ENCODE measurements around the gene EFEMP1. TPM values are rescaled to one million over a fixed set of nuclear protein-coding genes. Genes with fewer than 3 reads are reported as not detected.
"Not testable (repeated sequence)": the region's sequence is repeated elsewhere in the genome, so short reads cannot be mapped to it uniquely, and the experiment has no call there.

EFEMP1 gene
- total RNA-seq, 2 experiments from 2014 or later: not detected

- ChIA-PET CTCF (no interaction called here), POLR2A (no interaction called here)
- Mint-ChIP-seq H3K36me3 (ENCODE audit: low read depth) (no peaks in the 10 kb centered on the region), H3K4me1 (ENCODE audit: low read depth) (no peaks in the 10 kb centered on the region), H3K4me3 (no peak overlapping the region), H3K9me3 (ENCODE audit: insufficient read depth) (no peaks in the 10 kb centered on the region), H3K27me3 (ENCODE audit: low read depth) (no peaks in the 10 kb centered on the region), H3K27ac (no peak overlapping the region)
- DNase-seq: no peak
- no peak for ATAC-seq
These were observed 77.2 kb downstream of the EFEMP1 start for GRCh38 chr2:55846426-55846825.

- H3K36me3 Mint-ChIP-seq (ENCODE audit: low read depth): no peaks in the 10 kb centered on the region
- no peak overlapping the region for H3K4me3 Mint-ChIP-seq
- DNase-seq (no peak), ATAC-seq (no peak)
- no peaks in the 10 kb centered on the region for H3K4me1 Mint-ChIP-seq (ENCODE audit: low read depth)
- H3K9me3 Mint-ChIP-seq (ENCODE audit: insufficient read depth): no peaks in the 10 kb centered on the region
- no peaks in the 10 kb centered on the region for H3K27me3 Mint-ChIP-seq (ENCODE audit: low read depth)
- H3K27ac Mint-ChIP-seq: no peak overlapping the region
- ChIA-PET CTCF (no interaction called here), POLR2A (no interaction called here)
These were observed 78.6 kb downstream of the EFEMP1 start for GRCh38 chr2:55844986-55845385.

GRCh38 chr2:55843994-55844345 lies 79.6 kb downstream of the EFEMP1 start:
- Mint-ChIP-seq H3K9me3 (ENCODE audit: insufficient read depth) (no peaks in the 10 kb centered on the region), H3K36me3 (ENCODE audit: low read depth) (no peaks in the 10 kb centered on the region), H3K27me3 (ENCODE audit: low read depth) (no peaks in the 10 kb centered on the region), H3K4me3 (no peak overlapping the region), H3K27ac (no peak overlapping the region), H3K4me1 (ENCODE audit: low read depth) (no peaks in the 10 kb centered on the region)
- ATAC-seq (no peak), DNase-seq (no peak)
- CTCF ChIA-PET: no interaction called here
- POLR2A ChIA-PET: no interaction called here

- no peak overlapping the region for H3K4me3 Mint-ChIP-seq
- ChIA-PET CTCF (no interaction called here), POLR2A (no interaction called here)
- no peaks in the 10 kb centered on the region for H3K27me3 Mint-ChIP-seq (ENCODE audit: low read depth)
- no peaks in the 10 kb centered on the region for H3K4me1 Mint-ChIP-seq (ENCODE audit: low read depth)
- H3K27ac Mint-ChIP-seq: no peak overlapping the region
- no peak for DNase-seq
- no peaks in the 10 kb centered on the region for H3K36me3 Mint-ChIP-seq (ENCODE audit: low read depth)
- no peaks in the 10 kb centered on the region for H3K9me3 Mint-ChIP-seq (ENCODE audit: insufficient read depth)
- no peak for ATAC-seq
These were observed 80.2 kb downstream of the EFEMP1 start for GRCh38 chr2:55843096-55843993.

- no peak overlapping the region for H3K4me3 Mint-ChIP-seq
- no peak overlapping the region for H3K27ac Mint-ChIP-seq
- no peaks in the 10 kb centered on the region for H3K36me3 Mint-ChIP-seq (ENCODE audit: low read depth)
- ChIA-PET POLR2A (no interaction called here), CTCF (no interaction called here)
- no peaks in the 10 kb centered on the region for H3K4me1 Mint-ChIP-seq (ENCODE audit: low read depth)
- DNase-seq: no peak
- ATAC-seq: no peak
- H3K9me3 Mint-ChIP-seq (ENCODE audit: insufficient read depth): no peaks in the 10 kb centered on the region
- H3K27me3 Mint-ChIP-seq (ENCODE audit: low read depth): no peaks in the 10 kb centered on the region
These were observed 81.5 kb downstream of the EFEMP1 start for GRCh38 chr2:55842046-55842445.

GRCh38 chr2:55840460-55840859 lies 83.1 kb downstream of the EFEMP1 start:
- ATAC-seq (no peak), DNase-seq (no peak)
- H3K27me3 Mint-ChIP-seq (ENCODE audit: low read depth): no peaks in the 10 kb centered on the region
- H3K9me3 Mint-ChIP-seq (ENCODE audit: insufficient read depth): no peaks in the 10 kb centered on the region
- ChIA-PET POLR2A (no interaction called here), CTCF (no interaction called here)
- H3K27ac Mint-ChIP-seq: no peak overlapping the region
- no peaks in the 10 kb centered on the region for H3K36me3 Mint-ChIP-seq (ENCODE audit: low read depth)
- no peaks in the 10 kb centered on the region for H3K4me1 Mint-ChIP-seq (ENCODE audit: low read depth)
- H3K4me3 Mint-ChIP-seq: no peak overlapping the region

GRCh38 chr2:55839182-55839819 lies 84.3 kb downstream of the EFEMP1 start:
- H3K9me3 Mint-ChIP-seq (ENCODE audit: insufficient read depth): no peaks in the 10 kb centered on the region
- no peaks in the 10 kb centered on the region for H3K36me3 Mint-ChIP-seq (ENCODE audit: low read depth)
- CTCF ChIA-PET: no interaction called here
- H3K4me1 Mint-ChIP-seq (ENCODE audit: low read depth): no peaks in the 10 kb centered on the region
- DNase-seq (no peak), ATAC-seq (no peak)
- POLR2A ChIA-PET: no interaction called here
- H3K27ac Mint-ChIP-seq: no peak overlapping the region
- H3K4me3 Mint-ChIP-seq: no peak overlapping the region
- H3K27me3 Mint-ChIP-seq (ENCODE audit: low read depth): no peaks in the 10 kb centered on the region

GRCh38 chr2:55838653-55839052 lies 84.9 kb downstream of the EFEMP1 start:
- CTCF ChIA-PET: no interaction called here
- Mint-ChIP-seq H3K27me3 (ENCODE audit: low read depth) (no peaks in the 10 kb centered on the region), H3K36me3 (ENCODE audit: low read depth) (no peaks in the 10 kb centered on the region), H3K9me3 (ENCODE audit: insufficient read depth) (no peaks in the 10 kb centered on the region), H3K4me1 (ENCODE audit: low read depth) (no peaks in the 10 kb centered on the region), H3K4me3 (no peak overlapping the region), H3K27ac (no peak overlapping the region)
- DNase-seq: no peak
- ATAC-seq: no peak
- POLR2A ChIA-PET: no interaction called here

GRCh38 chr2:55838117-55838516 lies 85.5 kb downstream of the EFEMP1 start:
- H3K36me3 Mint-ChIP-seq (ENCODE audit: low read depth); H3K27ac Mint-ChIP-seq; H3K9me3 Mint-ChIP-seq (ENCODE audit: insufficient read depth); ATAC-seq; H3K27me3 Mint-ChIP-seq (ENCODE audit: low read depth); CTCF ChIA-PET; H3K4me1 Mint-ChIP-seq (ENCODE audit: low read depth); DNase-seq; POLR2A ChIA-PET; H3K4me3 Mint-ChIP-seq: not testable (repeated sequence)

GRCh38 chr2:55837073-55837472 lies 86.5 kb downstream of the EFEMP1 start:
- Mint-ChIP-seq H3K9me3 (ENCODE audit: insufficient read depth) (no peaks in the 10 kb centered on the region), H3K4me1 (ENCODE audit: low read depth) (peaks cover under 1% of the 10 kb centered on the region), H3K27me3 (ENCODE audit: low read depth) (no peaks in the 10 kb centered on the region), H3K36me3 (ENCODE audit: low read depth) (no peaks in the 10 kb centered on the region), H3K27ac (no peak overlapping the region), H3K4me3 (no peak overlapping the region)
- CTCF ChIA-PET: no interaction called here
- no peak for ATAC-seq
- DNase-seq: no peak
- POLR2A ChIA-PET: no interaction called here

GRCh38 chr2:55831671-55832410 lies 91.7 kb downstream of the EFEMP1 start:
- H3K27ac Mint-ChIP-seq; H3K9me3 Mint-ChIP-seq (ENCODE audit: insufficient read depth); H3K4me3 Mint-ChIP-seq; POLR2A ChIA-PET; H3K36me3 Mint-ChIP-seq (ENCODE audit: low read depth); ATAC-seq; DNase-seq; H3K4me1 Mint-ChIP-seq (ENCODE audit: low read depth); CTCF ChIA-PET; H3K27me3 Mint-ChIP-seq (ENCODE audit: low read depth): not testable (repeated sequence)

GRCh38 chr2:55827855-55828254 lies 95.7 kb downstream of the EFEMP1 start:
- no peaks in the 10 kb centered on the region for H3K36me3 Mint-ChIP-seq (ENCODE audit: low read depth)
- peaks cover 2% of the 10 kb centered on the region for H3K4me1 Mint-ChIP-seq (ENCODE audit: low read depth)
- H3K4me3 Mint-ChIP-seq: no peak overlapping the region
- ChIA-PET CTCF (no interaction called here), POLR2A (no interaction called here)
- H3K27ac Mint-ChIP-seq: no peak overlapping the region
- no peaks in the 10 kb centered on the region for H3K27me3 Mint-ChIP-seq (ENCODE audit: low read depth)
- no peak for ATAC-seq
- H3K9me3 Mint-ChIP-seq (ENCODE audit: insufficient read depth): no peaks in the 10 kb centered on the region
- DNase-seq: no peak
